Stimulated activated CD8-positive, alpha-beta memory T cell treated with anti-CD3 and anti-CD28 coated beads, Interleukin-12 subunit alpha, Interleukin-12 subunit beta, amount 100 ng/mL, for 4 hours (primary cell): ENCODE results near the gene CEACAM8.
"Not testable (repeated sequence)": the region's sequence is repeated elsewhere in the genome, so short reads cannot be mapped to it uniquely, and the experiment has no call there.

Experiments used
- DNase-seq: peaks from one replicate; pipeline ENCODE4 v3.0.0-alpha.2; 2020; ENCODE audit warnings: low read depth

The CEACAM8 gene

GRCh38 chr19:42571116-42571515 lies 23.6 kb downstream of the CEACAM8 start:
- no peak for DNase-seq

- DNase-seq = no peak
These were observed 25.5 kb downstream of the CEACAM8 start for GRCh38 chr19:42569193-42569592.

- no peak for DNase-seq
These were observed 26.7 kb downstream of the CEACAM8 start for GRCh38 chr19:42568006-42568405.

GRCh38 chr19:42567567-42567966 lies 27.2 kb downstream of the CEACAM8 start:
- no peak for DNase-seq

- DNase-seq = no peak
These were observed 31.1 kb downstream of the CEACAM8 start for GRCh38 chr19:42563352-42564210.

GRCh38 chr19:42561512-42561911 lies 33.2 kb downstream of the CEACAM8 start:
- DNase-seq = no peak

GRCh38 chr19:42560731-42561130 lies 34.0 kb downstream of the CEACAM8 start:
- DNase-seq = no peak

GRCh38 chr19:42558450-42559150 lies 36.1 kb downstream of the CEACAM8 start:
- no peak for DNase-seq

GRCh38 chr19:42557386-42557871 lies 37.3 kb downstream of the CEACAM8 start:
- DNase-seq = not testable (repeated sequence)

- no peak for DNase-seq
These were observed 38.9 kb downstream of the CEACAM8 start for GRCh38 chr19:42555801-42556200.

- DNase-seq = no peak
These were observed 39.4 kb downstream of the CEACAM8 start for GRCh38 chr19:42555317-42555716.

- no peak for DNase-seq
These were observed 40.6 kb downstream of the CEACAM8 start for GRCh38 chr19:42554046-42554575.

GRCh38 chr19:42553292-42554045 lies 41.3 kb downstream of the CEACAM8 start:
- no peak for DNase-seq

- no peak for DNase-seq
These were observed 42.3 kb downstream of the CEACAM8 start for GRCh38 chr19:42552086-42553065.

GRCh38 chr19:42550521-42550920 lies 44.2 kb downstream of the CEACAM8 start:
- DNase-seq = not testable (repeated sequence)

GRCh38 chr19:42549067-42549466 lies 45.7 kb downstream of the CEACAM8 start:
- not testable (repeated sequence) for DNase-seq

GRCh38 chr19:42548552-42548951 lies 46.2 kb downstream of the CEACAM8 start:
- no peak for DNase-seq

- no peak for DNase-seq
These were observed 46.8 kb downstream of the CEACAM8 start for GRCh38 chr19:42547929-42548328.

GRCh38 chr19:42546831-42547500 lies 47.8 kb downstream of the CEACAM8 start:
- DNase-seq = no peak

- DNase-seq = no peak
These were observed 50.6 kb downstream of the CEACAM8 start for GRCh38 chr19:42544146-42544545.
